ENCODE results near the gene RBM14. TPM values are rescaled to one million over a fixed set of nuclear protein-coding genes. Genes with fewer than 3 reads are reported as not detected.

RBM14 gene
- total and polyA plus RNA-seq, 10 of the 15 experiments (the other 5 are each of a cell fraction or from before 2014, with no cell fraction given), result 5.4 to 140 (median 44.5) TPM

GRCh38 chr11:66624450-66624849, 8.0 kb downstream of the RBM14 start:
- intact Hi-C loops (cut with micrococcal nuclease; ENCODE audit: unreplicated experiment), result no loop called here
- Histone ChIP-seq H3K4me1 (ENCODE audit: control insufficient read depth, insufficient read depth, low read length) (no peaks in the 10 kb centered on the region), H4K20me1 (ENCODE audit: control insufficient read depth, insufficient read depth) (peaks cover 22% of the 10 kb centered on the region), H3K4me3 (no peak overlapping the region), H3K9ac (ENCODE audit: control insufficient read depth, insufficient read depth, low read length) (no peak overlapping the region), H3K4me2 (ENCODE audit: control insufficient read depth, insufficient read depth) (no peak overlapping the region), H3K36me3 (ENCODE audit: control insufficient read depth in 2 of 2, insufficient read depth in 2 of 2, low read length in 1 of 2) (peaks cover 51 to 64% of the 10 kb centered on the region in 2 experiments), H2AFZ (ENCODE audit: control insufficient read depth, low read depth, low read length) (no peak overlapping the region), H3K27me3 (replicated peaks in 1 of 2; ENCODE audit: control insufficient read depth in 2 of 2, insufficient read depth in 2 of 2, low read length in 1 of 2) (no peaks in the 10 kb centered on the region), H3K27ac (ENCODE audit: control insufficient read depth, insufficient read depth) (no peak overlapping the region), H3K9me3 (replicated peaks; ENCODE audit: control insufficient read depth, insufficient read depth, low read length) (no peaks in the 10 kb centered on the region), H3K79me2 (ENCODE audit: control insufficient read depth, insufficient read depth, low read length) (peaks cover 96% of the 10 kb centered on the region)
- SMC1A ChIA-PET (ENCODE audit: uncharacterized antibody, unreplicated experiment), result interaction anchor here (1.5 kb wide), 1 partner anchor 13 kb away, joined by 4 read pairs; the partner anchor contains the start of gene RBM4
- 89% methylated on average over 15 of the region's 16 CpGs for WGBS (ENCODE audit: insufficient coverage, insufficient replicate concordance, low lambda C conversion rate, missing lambda C conversion rate)
- POLR2A ChIA-PET, result interaction anchor here (0.5 to 8.7 kb wide), 4 partner anchors 8 to 23 kb away, joined by 3 to 105 read pairs (median 4); partner anchors contain the start of genes RBM14 and RBM4
- CTCF ChIA-PET, result interaction anchor here (1.0 to 10.1 kb wide), 3 partner anchors 11 to 55 kb away, joined by 3 to 71 read pairs (median 3); partner anchors contain the start of genes CCDC87, CCS and RBM4
- no peak for ATAC-seq
- no peak for FAIRE-seq
- RAD21 ChIA-PET (ENCODE audit: unreplicated experiment), result interaction anchor here (1.4 kb wide), 1 partner anchor 53 kb away, joined by 3 read pairs; no protein-coding TSS in a partner anchor
- no peak for DNase-seq (ENCODE audit: low read depth, low spot score)
- in situ Hi-C loops (cut with MboI), result no loop called here
- BruUV-seq (replicated peaks), result no TSS peak
- TF ChIP-seq ZNF217 (IDR thresholded peaks at IDR 0.05) (no peak), TCF7 (IDR thresholded peaks at IDR 0.05; ENCODE audit: borderline replicate concordance) (no peak), NRF1 (conservative IDR thresholded peaks at IDR 0.05; ENCODE audit: low read depth, low read length) (no peak), E2F8 (IDR thresholded peaks at IDR 0.05; ENCODE audit: low read depth, partially characterized antibody) (no peak), YY1 (IDR thresholded peaks at IDR 0.05; ENCODE audit: low read depth, low read length) (no peak), MTA2 (IDR thresholded peaks at IDR 0.05; ENCODE audit: low read depth) (no peak), CEBPZ (IDR thresholded peaks at IDR 0.05; ENCODE audit: low read depth, low read length) (no peak), PAX8 (IDR thresholded peaks at IDR 0.05) (no peak), ATF7 (IDR thresholded peaks at IDR 0.05; ENCODE audit: low read depth) (no peak), ZNF384 (IDR thresholded peaks at IDR 0.05; ENCODE audit: borderline replicate concordance, low read depth, low read length) (no peak), TAF1 (IDR thresholded peaks at IDR 0.05; ENCODE audit: borderline replicate concordance, low read depth, low read length) (no peak)
